Measurements from ENCODE around the gene CRKL. TPM values are rescaled to one million over a fixed set of nuclear protein-coding genes. Genes with fewer than 3 reads are reported as not detected.

Gene CRKL
- total and polyA plus RNA-seq, 4 donors, result 12.0 to 45.5 (median 22.6) TPM

DNA sequence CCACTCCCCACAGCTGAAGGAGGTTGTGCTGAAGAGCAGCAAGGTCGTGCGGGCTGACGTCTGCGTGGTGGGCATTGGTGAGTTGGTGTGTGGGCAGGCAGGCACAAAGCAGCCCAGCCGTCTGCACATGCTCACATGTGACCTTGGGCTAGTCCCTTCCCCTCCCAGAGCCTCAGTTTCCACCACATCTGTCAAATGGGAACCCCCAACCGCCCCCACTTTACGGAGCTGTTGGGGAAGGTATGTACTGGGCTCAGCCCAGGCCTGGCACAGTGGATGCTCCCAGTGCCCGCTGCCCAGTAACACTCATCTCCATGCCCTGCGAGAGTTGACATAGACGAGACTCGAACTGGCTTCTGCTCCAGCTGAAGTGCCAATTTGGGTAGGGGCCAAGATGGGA is 59.8 kb downstream of the CRKL start:
- WGBS, result 84% methylated on average over 11 of the region's 11 CpGs
- Histone ChIP-seq H3K27me3 (ENCODE audit: control insufficient read depth in 4 of 4, insufficient read depth in 4 of 4, low read length in 3 of 4) (no peaks in the 10 kb centered on the region), H3K9ac (ENCODE audit: low read depth in 1 of 2, low read length in 2 of 2) (no peak overlapping the region), H3K4me1 (ENCODE audit: control insufficient read depth in 4 of 4, insufficient read depth in 4 of 4, low read length in 3 of 4) (peaks cover 7 to 24% (median 16%) of the 10 kb centered on the region in 4 donors), H3K4me3 (ENCODE audit: low read depth in 1 of 3, low read length in 3 of 3) (no peak overlapping the region), H3K27ac (ENCODE audit: low read depth in 1 of 2, low read length in 2 of 2) (no peak overlapping the region), H3K9me3 (ENCODE audit: control insufficient read depth in 4 of 4, low read length in 3 of 4) (no peaks in the 10 kb centered on the region), H3K36me3 (ENCODE audit: control insufficient read depth in 4 of 4, insufficient read depth in 3 of 4, low read depth in 1 of 4, low read length in 3 of 4) (no peaks in the 10 kb centered on the region)
- no peak for DNase-seq (ENCODE audit: low spot score)
- TF ChIP-seq TAF1 (conservative IDR thresholded peaks at IDR 0.05), result no peak
- no peak for TF ChIP-seq NR2F2 (IDR thresholded peaks at IDR 0.05)
- TF ChIP-seq, protein P1, sequence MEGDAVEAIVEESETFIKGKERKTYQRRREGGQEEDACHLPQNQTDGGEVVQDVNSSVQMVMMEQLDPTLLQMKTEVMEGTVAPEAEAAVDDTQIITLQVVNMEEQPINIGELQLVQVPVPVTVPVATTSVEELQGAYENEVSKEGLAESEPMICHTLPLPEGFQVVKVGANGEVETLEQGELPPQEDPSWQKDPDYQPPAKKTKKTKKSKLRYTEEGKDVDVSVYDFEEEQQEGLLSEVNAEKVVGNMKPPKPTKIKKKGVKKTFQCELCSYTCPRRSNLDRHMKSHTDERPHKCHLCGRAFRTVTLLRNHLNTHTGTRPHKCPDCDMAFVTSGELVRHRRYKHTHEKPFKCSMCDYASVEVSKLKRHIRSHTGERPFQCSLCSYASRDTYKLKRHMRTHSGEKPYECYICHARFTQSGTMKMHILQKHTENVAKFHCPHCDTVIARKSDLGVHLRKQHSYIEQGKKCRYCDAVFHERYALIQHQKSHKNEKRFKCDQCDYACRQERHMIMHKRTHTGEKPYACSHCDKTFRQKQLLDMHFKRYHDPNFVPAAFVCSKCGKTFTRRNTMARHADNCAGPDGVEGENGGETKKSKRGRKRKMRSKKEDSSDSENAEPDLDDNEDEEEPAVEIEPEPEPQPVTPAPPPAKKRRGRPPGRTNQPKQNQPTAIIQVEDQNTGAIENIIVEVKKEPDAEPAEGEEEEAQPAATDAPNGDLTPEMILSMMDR (IDR thresholded peaks at IDR 0.05; ENCODE audit: low read depth, low read length, missing input control), result no peak
- TF ChIP-seq, protein P2, sequence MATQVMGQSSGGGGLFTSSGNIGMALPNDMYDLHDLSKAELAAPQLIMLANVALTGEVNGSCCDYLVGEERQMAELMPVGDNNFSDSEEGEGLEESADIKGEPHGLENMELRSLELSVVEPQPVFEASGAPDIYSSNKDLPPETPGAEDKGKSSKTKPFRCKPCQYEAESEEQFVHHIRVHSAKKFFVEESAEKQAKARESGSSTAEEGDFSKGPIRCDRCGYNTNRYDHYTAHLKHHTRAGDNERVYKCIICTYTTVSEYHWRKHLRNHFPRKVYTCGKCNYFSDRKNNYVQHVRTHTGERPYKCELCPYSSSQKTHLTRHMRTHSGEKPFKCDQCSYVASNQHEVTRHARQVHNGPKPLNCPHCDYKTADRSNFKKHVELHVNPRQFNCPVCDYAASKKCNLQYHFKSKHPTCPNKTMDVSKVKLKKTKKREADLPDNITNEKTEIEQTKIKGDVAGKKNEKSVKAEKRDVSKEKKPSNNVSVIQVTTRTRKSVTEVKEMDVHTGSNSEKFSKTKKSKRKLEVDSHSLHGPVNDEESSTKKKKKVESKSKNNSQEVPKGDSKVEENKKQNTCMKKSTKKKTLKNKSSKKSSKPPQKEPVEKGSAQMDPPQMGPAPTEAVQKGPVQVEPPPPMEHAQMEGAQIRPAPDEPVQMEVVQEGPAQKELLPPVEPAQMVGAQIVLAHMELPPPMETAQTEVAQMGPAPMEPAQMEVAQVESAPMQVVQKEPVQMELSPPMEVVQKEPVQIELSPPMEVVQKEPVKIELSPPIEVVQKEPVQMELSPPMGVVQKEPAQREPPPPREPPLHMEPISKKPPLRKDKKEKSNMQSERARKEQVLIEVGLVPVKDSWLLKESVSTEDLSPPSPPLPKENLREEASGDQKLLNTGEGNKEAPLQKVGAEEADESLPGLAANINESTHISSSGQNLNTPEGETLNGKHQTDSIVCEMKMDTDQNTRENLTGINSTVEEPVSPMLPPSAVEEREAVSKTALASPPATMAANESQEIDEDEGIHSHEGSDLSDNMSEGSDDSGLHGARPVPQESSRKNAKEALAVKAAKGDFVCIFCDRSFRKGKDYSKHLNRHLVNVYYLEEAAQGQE (IDR thresholded peaks at IDR 0.05), result no peak
- no peak for TF ChIP-seq FOXA1 (IDR thresholded peaks at IDR 0.05)
- no peak for TF ChIP-seq GABPA (IDR thresholded peaks at IDR 0.05 in 1 of 2, conservative IDR thresholded peaks at IDR 0.05 in 1 of 2)
- TF ChIP-seq RAD21 (IDR thresholded peaks at IDR 0.05), result no peak
- TF ChIP-seq, protein P3, sequence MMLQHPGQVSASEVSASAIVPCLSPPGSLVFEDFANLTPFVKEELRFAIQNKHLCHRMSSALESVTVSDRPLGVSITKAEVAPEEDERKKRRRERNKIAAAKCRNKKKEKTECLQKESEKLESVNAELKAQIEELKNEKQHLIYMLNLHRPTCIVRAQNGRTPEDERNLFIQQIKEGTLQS (IDR thresholded peaks at IDR 0.05), result no peak
- no peak for TF ChIP-seq HNF4A (conservative IDR thresholded peaks at IDR 0.05)
- no peak for TF ChIP-seq SP1 (IDR thresholded peaks at IDR 0.05)
- TF ChIP-seq JUND (IDR thresholded peaks at IDR 0.05), result no peak
- TF ChIP-seq, protein P4, sequence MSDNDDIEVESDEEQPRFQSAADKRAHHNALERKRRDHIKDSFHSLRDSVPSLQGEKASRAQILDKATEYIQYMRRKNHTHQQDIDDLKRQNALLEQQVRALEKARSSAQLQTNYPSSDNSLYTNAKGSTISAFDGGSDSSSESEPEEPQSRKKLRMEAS (IDR thresholded peaks at IDR 0.05), result no peak
- TF ChIP-seq, protein P5, sequence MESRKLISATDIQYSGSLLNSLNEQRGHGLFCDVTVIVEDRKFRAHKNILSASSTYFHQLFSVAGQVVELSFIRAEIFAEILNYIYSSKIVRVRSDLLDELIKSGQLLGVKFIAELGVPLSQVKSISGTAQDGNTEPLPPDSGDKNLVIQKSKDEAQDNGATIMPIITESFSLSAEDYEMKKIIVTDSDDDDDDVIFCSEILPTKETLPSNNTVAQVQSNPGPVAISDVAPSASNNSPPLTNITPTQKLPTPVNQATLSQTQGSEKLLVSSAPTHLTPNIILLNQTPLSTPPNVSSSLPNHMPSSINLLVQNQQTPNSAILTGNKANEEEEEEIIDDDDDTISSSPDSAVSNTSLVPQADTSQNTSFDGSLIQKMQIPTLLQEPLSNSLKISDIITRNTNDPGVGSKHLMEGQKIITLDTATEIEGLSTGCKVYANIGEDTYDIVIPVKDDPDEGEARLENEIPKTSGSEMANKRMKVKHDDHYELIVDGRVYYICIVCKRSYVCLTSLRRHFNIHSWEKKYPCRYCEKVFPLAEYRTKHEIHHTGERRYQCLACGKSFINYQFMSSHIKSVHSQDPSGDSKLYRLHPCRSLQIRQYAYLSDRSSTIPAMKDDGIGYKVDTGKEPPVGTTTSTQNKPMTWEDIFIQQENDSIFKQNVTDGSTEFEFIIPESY (IDR thresholded peaks at IDR 0.05), result no peak
- no peak for TF ChIP-seq RXRA (IDR thresholded peaks at IDR 0.05)
- TF ChIP-seq YY1 (IDR thresholded peaks at IDR 0.05), result no peak
- TF ChIP-seq HNF4G (IDR thresholded peaks at IDR 0.05), result no peak
- TF ChIP-seq EGR1 (IDR thresholded peaks at IDR 0.05; ENCODE audit: low read depth in 2 of 2), result no peak

Measured in liver (tissue), 9 donors.